Gastrocnemius medialis (tissue), 4 donors: ENCODE results near the gene FNDC3B.

ENCODE experiments used
- POLR2A ChIP-seq, 2 donors: fragments of 450-650 bp; IDR thresholded peaks; one replicate each; pipeline ENCODE4 v1.6.1; 2017; ENCODE audit warnings: antibody characterized with exemption in 2 of 2, mild to moderate bottlenecking in 2 of 2, moderate library complexity in 2 of 2
- TF ChIP-seq, protein P1 (sequence below), 5 experiments: fragments of 450-650 bp in 3 of 5; fragments of 200-600 bp in 2 of 5; sonication (generic) in 2 of 5; IDR thresholded peaks in 4 of 5; conservative IDR thresholded peaks in 1 of 5; 1 replicate in 4 of 5; 2 replicates in 1 of 5; pipeline ENCODE4 v1.5.1; 2016 to 2019; ENCODE audit warnings: antibody characterized with exemption in 5 of 5, mild to moderate bottlenecking in 3 of 5, moderate library complexity in 3 of 5

DNA sequence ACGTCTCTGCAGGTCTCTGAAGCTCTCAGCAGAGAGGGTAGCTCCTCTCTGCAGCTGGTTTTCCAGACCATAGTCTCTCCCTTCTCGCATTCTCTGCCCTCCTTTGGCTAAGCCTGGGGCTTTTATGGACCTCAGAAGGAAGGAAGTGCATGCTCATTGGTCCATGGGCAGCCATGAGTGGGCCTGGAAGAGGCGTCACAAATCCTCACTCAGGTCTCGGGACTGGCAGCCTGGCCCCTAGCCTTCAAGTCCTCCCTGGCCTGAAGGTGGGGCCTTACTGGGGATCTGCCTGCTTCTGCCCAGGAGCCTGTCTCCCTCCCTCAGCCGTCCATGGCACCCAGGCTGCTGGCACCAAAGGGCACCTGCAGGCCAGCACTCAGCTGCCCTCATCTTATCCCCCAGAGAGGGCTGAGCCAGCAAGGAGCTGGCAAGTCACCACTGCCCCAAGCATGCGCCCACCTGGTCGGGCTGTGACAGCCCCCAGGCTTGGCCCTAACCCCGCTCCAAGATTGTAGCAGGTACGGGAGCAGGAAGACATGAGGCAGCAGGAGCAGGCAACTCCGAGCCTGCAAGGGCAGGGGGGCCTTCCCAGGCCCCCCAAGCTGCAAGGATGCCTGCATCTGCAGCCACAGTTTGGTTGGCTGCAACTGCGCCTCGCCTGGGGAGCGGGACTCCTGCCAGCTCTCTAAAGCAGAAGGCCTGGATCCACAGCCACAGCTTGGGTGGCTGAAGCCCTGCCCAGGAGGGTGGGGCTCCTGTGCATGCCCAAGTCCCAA is 371.5 kb downstream of the FNDC3B start:
- TF ChIP-seq, protein P1, sequence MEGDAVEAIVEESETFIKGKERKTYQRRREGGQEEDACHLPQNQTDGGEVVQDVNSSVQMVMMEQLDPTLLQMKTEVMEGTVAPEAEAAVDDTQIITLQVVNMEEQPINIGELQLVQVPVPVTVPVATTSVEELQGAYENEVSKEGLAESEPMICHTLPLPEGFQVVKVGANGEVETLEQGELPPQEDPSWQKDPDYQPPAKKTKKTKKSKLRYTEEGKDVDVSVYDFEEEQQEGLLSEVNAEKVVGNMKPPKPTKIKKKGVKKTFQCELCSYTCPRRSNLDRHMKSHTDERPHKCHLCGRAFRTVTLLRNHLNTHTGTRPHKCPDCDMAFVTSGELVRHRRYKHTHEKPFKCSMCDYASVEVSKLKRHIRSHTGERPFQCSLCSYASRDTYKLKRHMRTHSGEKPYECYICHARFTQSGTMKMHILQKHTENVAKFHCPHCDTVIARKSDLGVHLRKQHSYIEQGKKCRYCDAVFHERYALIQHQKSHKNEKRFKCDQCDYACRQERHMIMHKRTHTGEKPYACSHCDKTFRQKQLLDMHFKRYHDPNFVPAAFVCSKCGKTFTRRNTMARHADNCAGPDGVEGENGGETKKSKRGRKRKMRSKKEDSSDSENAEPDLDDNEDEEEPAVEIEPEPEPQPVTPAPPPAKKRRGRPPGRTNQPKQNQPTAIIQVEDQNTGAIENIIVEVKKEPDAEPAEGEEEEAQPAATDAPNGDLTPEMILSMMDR (IDR thresholded peaks at IDR 0.05 in 4 of 5, conservative IDR thresholded peaks at IDR 0.05 in 1 of 5) = no peak
- TF ChIP-seq POLR2A (IDR thresholded peaks at IDR 0.05) = no peak
